Brain microvascular endothelial cell (primary cell): ENCODE data around the gene CEBPB.

Experiments used
- DNase-seq: peaks from one replicate; pipeline ENCODE4 v3.0.0-alpha.2; 2020
- H3K27ac ChIP-seq: fragments of 250-450 bp; sonication (Bioruptor Pico); 2 replicates; pipeline ENCODE4 v1.5.1; 2020; ENCODE audit warnings: mild to moderate bottlenecking, moderate library complexity
- H3K27me3 ChIP-seq: fragments of 250-450 bp; sonication (Bioruptor Pico); replicated peaks from 2 replicates; pipeline ENCODE4 v1.5.1; 2020; ENCODE audit warnings: mild to moderate bottlenecking
- H3K36me3 ChIP-seq: fragments of 250-450 bp; sonication (Bioruptor Pico); replicated peaks from 2 replicates; pipeline ENCODE4 v1.5.1; 2020; ENCODE audit warnings: mild to moderate bottlenecking
- H3K4me3 ChIP-seq: 2 replicates; pipeline ENCODE4 v1.5.1; 2011; ENCODE audit warnings: low read depth, mild to moderate bottlenecking, control low read depth, low read length, moderate library complexity
- CTCF ChIP-seq: IDR thresholded peaks from 2 replicates; pipeline ENCODE4 v1.5.1; 2011; ENCODE audit warnings: low read depth, mild to moderate bottlenecking, moderate library complexity, low read length, control low read depth, inconsistent platforms; ENCODE audit errors: missing control alignments
- in situ Hi-C: cut with HindIII; loops from 2 replicates; pipeline ENCODE4 v1.10.0; 2017; ENCODE audit warnings: low sequenced_read_pairs, low pct_ligation_motif_present

CEBPB gene

GRCh38 chr20:50190251-50191064, at the start of gene CEBPB:
TSS of gene CEBPB (plus strand) at chr20:50190830. CDS start at chr20:50191034, 204 bp downstream.
- Histone ChIP-seq H3K27ac (peak within 1 kb of the TSS; percentile 95), H3K27me3 (no peaks in the 10 kb centered on the region), H3K36me3 (peaks cover 15% of the 10 kb centered on the region), H3K4me3 (peak within 1 kb of the TSS; percentile 98)
- peak; percentile 75 for DNase-seq
- peak; percentile 75 for TF ChIP-seq CTCF
- in situ Hi-C loops, result no loop called here

GRCh38 chr20:50141018-50141675, 49.5 kb upstream of the CEBPB start:
- no peak overlapping the region for H3K4me3 ChIP-seq
- DNase-seq, result no peak
- H3K27me3 ChIP-seq, result no peaks in the 10 kb centered on the region
- in situ Hi-C loops, result no loop called here
- no peak for TF ChIP-seq CTCF
- H3K27ac ChIP-seq, result no peak overlapping the region
- peaks cover 34% of the 10 kb centered on the region for H3K36me3 ChIP-seq

GRCh38 chr20:50141811-50142561, 48.6 kb upstream of the CEBPB start:
- Histone ChIP-seq H3K27me3 (no peaks in the 10 kb centered on the region), H3K36me3 (peaks cover 34% of the 10 kb centered on the region), H3K27ac (peak overlapping the region; percentile 25), H3K4me3 (no peak overlapping the region)
- no peak for DNase-seq
- no peak for TF ChIP-seq CTCF
- in situ Hi-C loops, result no loop called here

GRCh38 chr20:50142812-50143211, 47.8 kb upstream of the CEBPB start:
- in situ Hi-C loops, result no loop called here
- Histone ChIP-seq H3K36me3 (peaks cover 42% of the 10 kb centered on the region), H3K27ac (no peak overlapping the region), H3K27me3 (no peaks in the 10 kb centered on the region), H3K4me3 (no peak overlapping the region)
- no peak for DNase-seq
- no peak for TF ChIP-seq CTCF

- in situ Hi-C loops, result no loop called here
- peaks cover 47% of the 10 kb centered on the region for H3K36me3 ChIP-seq
- peak overlapping the region; percentile 98 for H3K27ac ChIP-seq
- DNase-seq, result peak; percentile 98
- no peak overlapping the region for H3K4me3 ChIP-seq
- H3K27me3 ChIP-seq, result no peaks in the 10 kb centered on the region
- no peak for TF ChIP-seq CTCF
These were observed 46.3 kb upstream of the CEBPB start for GRCh38 chr20:50144362-50144761.
